Left lung (tissue), 10 donors: ENCODE measurements around the gene ARHGEF17. TPM values are rescaled to one million over a fixed set of nuclear protein-coding genes. Genes with fewer than 3 reads are reported as not detected.

Experiments
- ATAC-seq: fragments of 200-7000 bp; cut with Tn5 transposase; one replicate; pipeline ENCODE4 v1.9.1; 2020; ENCODE audit warnings: moderate library complexity
- DNase-seq, 4 donors: peaks; one replicate each; pipeline ENCODE4 v3.0.0-alpha.2; 2013 to 2020
- H3K27ac ChIP-seq, 2 donors: fragments of 200-600 bp; sonication (generic) in 1 of 2; one replicate each; pipeline versions ENCODE4 v1.5.0 to v1.8.0; 2020 to 2021
- H3K27me3 ChIP-seq, 2 donors: fragments of 200-600 bp; sonication (generic) in 1 of 2; one replicate each; pipeline versions ENCODE4 v1.5.0 to v1.8.0; 2020 to 2021
- H3K36me3 ChIP-seq, 2 donors: fragments of 200-600 bp; sonication (generic) in 1 of 2; one replicate each; pipeline versions ENCODE4 v1.5.0 to v1.8.0; 2020 to 2021
- H3K4me1 ChIP-seq, 2 donors: fragments of 200-600 bp; one replicate each; pipeline ENCODE4 v1.8.0; 2021
- H3K4me3 ChIP-seq, 2 donors: fragments of 200-600 bp; sonication (generic) in 1 of 2; one replicate each; pipeline versions ENCODE4 v1.5.0 to v1.8.0; 2020 to 2021; ENCODE audit warnings: mild to moderate bottlenecking in 1 of 2
- H3K9me3 ChIP-seq, 2 donors: fragments of 200-600 bp; sonication (generic) in 1 of 2; one replicate each; pipeline versions ENCODE4 v1.5.0 to v1.8.0; 2020 to 2021
- CTCF ChIP-seq, 2 donors: fragments of 200-600 bp; sonication (generic) in 1 of 2; IDR thresholded peaks; one replicate each; pipeline versions ENCODE4 v1.5.0 to v1.8.0; 2021; ENCODE audit warnings: antibody characterized with exemption in 2 of 2
- intact Hi-C, 2 donors: fragments of 100-400 bp; cut with DNase I; formaldehyde crosslinking; loops; one replicate each; pipeline versions ENCODE4 v1.11.2 to v1.14.2; 2022
- polyA plus RNA-seq, 6 donors: library from polyadenylated mRNA; unstranded; fragments of 120-200 nt; gene quantifications; one replicate each; pipeline ENCODE4 v1.2.1, GENCODE V29; 2013; ENCODE audit not compliant: insufficient read length in 6 of 6
- total RNA-seq, 2 donors: library from RNA; stranded (reverse); fragmentation: NEBNext Ultra II Directional; extraction: Animal tissue kit (Norgen Biotek cat#: 25700); gene quantifications; one replicate each; pipeline ENCODE4 v1.2.1, GENCODE V29; 2021
- donor health status: DM: no; HTN: yes; CAD: no.
- donor health status: DM: no; HTN: no; CAD: no.

Gene ARHGEF17
- total and polyA plus RNA-seq, 8 donors, result 56.3 to 95.8 (median 82.8) TPM

DNA sequence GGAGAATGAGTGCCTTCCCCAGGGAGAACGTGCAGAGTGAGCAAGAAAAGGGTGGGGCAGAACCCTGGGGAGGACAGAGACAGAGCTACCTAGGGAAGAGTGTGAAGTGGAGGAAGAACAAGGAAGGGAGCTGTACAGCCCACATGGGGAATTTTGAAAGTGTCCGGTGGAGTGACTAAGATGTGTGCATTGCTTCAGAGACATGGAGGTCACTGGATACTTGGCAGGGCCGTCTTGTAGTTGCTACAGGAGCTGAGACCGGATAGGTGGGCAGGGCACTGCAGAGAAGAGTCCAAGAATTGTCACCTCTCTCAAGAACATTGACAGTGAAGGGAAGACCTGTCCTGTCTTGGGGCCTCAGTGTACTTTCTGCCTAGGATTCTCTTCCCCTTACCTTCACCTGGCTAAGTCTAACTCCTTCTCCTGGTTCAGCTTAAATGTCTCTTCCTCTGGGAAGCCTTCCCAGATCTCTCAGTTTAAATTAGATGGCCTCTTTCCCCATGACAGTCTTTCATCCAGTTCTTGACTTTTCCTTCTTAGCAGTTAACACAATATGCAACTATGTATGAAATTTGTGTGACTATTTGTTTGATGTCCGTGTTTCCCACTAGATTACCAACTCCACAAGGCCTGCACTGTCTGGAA is 45.1 kb upstream of the ARHGEF17 start:
- Histone ChIP-seq H3K4me1 (peaks cover 0 to 16% of the 10 kb centered on the region in 2 donors), H3K27ac (no peak overlapping the region), H3K36me3 (no peaks in the 10 kb centered on the region), H3K27me3 (peaks cover 0 to 37% of the 10 kb centered on the region in 2 donors), H3K9me3 (no peaks in the 10 kb centered on the region), H3K4me3 (no peak overlapping the region)
- TF ChIP-seq CTCF (IDR thresholded peaks at IDR 0.05), result no peak
- DNase-seq (no peak), ATAC-seq (no peak)
- intact Hi-C loops, result no loop called here

DNA sequence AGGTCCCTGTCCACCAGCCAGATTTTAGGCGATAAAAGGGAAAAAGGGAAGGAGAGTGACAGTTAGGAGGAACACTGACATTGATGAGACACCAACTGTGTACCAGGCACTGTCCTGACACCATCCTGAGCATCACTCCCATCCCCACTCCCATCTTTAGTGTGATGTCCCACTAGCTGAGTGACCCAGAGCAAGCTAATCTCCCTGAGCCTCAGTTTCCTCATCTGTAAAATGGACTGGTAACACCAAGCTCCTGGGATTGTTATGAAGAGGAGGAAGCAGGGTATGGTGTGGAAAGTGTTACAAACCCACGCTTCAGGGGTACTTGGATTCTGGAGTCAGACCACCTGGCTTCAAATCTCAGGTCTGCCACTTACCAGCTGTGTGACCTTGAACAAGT is 44.4 kb upstream of the ARHGEF17 start:
- H3K27ac ChIP-seq, result no peak overlapping the region
- no peak for ATAC-seq
- no peaks in the 10 kb centered on the region for H3K9me3 ChIP-seq
- no peak for DNase-seq
- H3K4me3 ChIP-seq, result no peak overlapping the region
- peaks cover 0 to 37% of the 10 kb centered on the region in 2 donors for H3K27me3 ChIP-seq
- no peak for TF ChIP-seq CTCF (IDR thresholded peaks at IDR 0.05)
- H3K36me3 ChIP-seq, result no peaks in the 10 kb centered on the region
- intact Hi-C loops, result no loop called here
- H3K4me1 ChIP-seq, result peaks cover 0 to 12% of the 10 kb centered on the region in 2 donors

- no peak for ATAC-seq
- H3K27me3 ChIP-seq, result peaks cover 0 to 37% of the 10 kb centered on the region in 2 donors
- no peak for DNase-seq
- no peak for TF ChIP-seq CTCF (IDR thresholded peaks at IDR 0.05)
- H3K4me3 ChIP-seq, result no peak overlapping the region
- H3K27ac ChIP-seq, result no peak overlapping the region
- intact Hi-C loops, result no loop called here
- H3K9me3 ChIP-seq, result no peaks in the 10 kb centered on the region
- peaks cover 12 to 28% of the 10 kb centered on the region in 2 donors for H3K4me1 ChIP-seq
- H3K36me3 ChIP-seq, result no peaks in the 10 kb centered on the region
Measured at GRCh38 chr11:73265278-73265810, 42.7 kb upstream of the ARHGEF17 start.

DNA sequence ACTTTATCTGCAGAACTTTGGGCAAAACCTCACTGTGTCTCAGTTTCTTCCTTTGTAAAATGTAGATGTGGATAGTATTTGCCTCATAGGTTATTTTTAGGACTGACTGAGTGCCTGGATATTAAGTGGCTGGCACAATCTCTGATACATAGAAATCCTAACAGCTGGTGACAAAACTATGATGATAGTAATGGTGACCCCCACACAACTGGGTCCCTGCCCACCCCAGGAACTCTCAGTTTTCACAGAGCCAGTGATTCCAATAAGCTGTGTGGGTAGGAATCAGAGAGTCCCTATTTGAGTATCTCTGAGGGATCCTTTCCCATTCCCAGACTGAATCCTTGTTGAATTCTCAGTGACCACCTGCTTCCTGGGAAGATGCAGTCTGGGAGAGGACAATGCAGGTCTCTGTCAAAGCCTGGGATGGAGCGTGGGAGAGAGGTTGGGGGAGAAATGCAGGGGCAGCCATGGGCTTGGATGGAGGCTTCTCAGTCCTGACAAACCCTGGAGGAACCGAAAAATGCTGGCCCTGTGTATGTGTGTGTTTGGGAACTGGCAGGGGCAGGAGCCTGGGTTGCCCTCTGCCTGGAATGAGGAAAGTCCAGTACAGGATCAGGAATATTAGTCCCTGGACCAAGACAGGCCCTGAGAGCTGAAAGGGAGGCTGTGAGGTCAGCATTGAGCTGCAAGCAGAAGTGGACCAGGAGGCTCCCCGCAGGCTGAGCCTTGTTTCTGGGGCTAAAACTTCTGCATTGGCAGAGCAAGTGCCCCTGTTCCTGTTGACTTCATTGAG is 42.0 kb upstream of the ARHGEF17 start:
- no peaks in the 10 kb centered on the region for H3K36me3 ChIP-seq
- no peak overlapping the region for H3K4me3 ChIP-seq

More for the DNA sequence above, 42.0 kb upstream of the ARHGEF17 start:
- Histone ChIP-seq H3K27ac (no peak overlapping the region), H3K9me3 (no peaks in the 10 kb centered on the region), H3K27me3 (peaks cover 0 to 37% of the 10 kb centered on the region in 2 donors), H3K4me1 (peaks cover 12 to 33% of the 10 kb centered on the region in 2 donors)
- TF ChIP-seq CTCF (IDR thresholded peaks at IDR 0.05), result no peak
- DNase-seq (peak in 1 of 4 donors; percentile 20), ATAC-seq (no peak)
- intact Hi-C loops, result no loop called here
